HepG2 (cell line): ENCODE data around the gene ZBTB37. TPM values are rescaled to one million over a fixed set of nuclear protein-coding genes. Genes with fewer than 3 reads are reported as not detected.
A peak's percentile ranks its signal among the peaks of the same experiment; 100 is the strongest.

ENCODE experiments used
- ATF7-NPFF ChIP-seq: sonication (generic); formaldehyde crosslinking; IDR thresholded peaks from 2 replicates; pipeline ENCODE4 v1.8.1; 2023; ENCODE audit warnings: mild to moderate bottlenecking, low read depth, missing genetic modification reagents, moderate library complexity
- GATA4 ChIP-seq: sonication (generic); IDR thresholded peaks from 2 replicates; pipeline ENCODE4 v1.6.1; 2016; ENCODE audit warnings: antibody characterized with exemption, low read depth, borderline replicate concordance
- GZF1 ChIP-seq: sonication (generic); formaldehyde crosslinking; IDR thresholded peaks from 2 replicates; pipeline ENCODE4 v1.5.1; 2020; ENCODE audit warnings: mild to moderate bottlenecking, missing genetic modification reagents
- IRF1 ChIP-seq: sonication (generic); formaldehyde crosslinking; IDR thresholded peaks from 2 replicates; pipeline ENCODE4 v1.4.0; 2020; ENCODE audit warnings: low read depth, mild to moderate bottlenecking, missing genetic modification reagents
- IRF2 ChIP-seq: IDR thresholded peaks from 2 replicates; pipeline ENCODE4 v1.6.1; 2018; ENCODE audit warnings: missing genetic modification reagents, missing compliant biosample characterization
- LCORL ChIP-seq, 2 experiments: fragments of 450-650 bp in 1 of 2; sonication (generic) in 1 of 2; formaldehyde crosslinking in 1 of 2; IDR thresholded peaks; 2 replicates each; pipeline versions ENCODE4 v1.5.0 to v1.6.1; 2017 to 2020; ENCODE audit warnings: antibody characterized with exemption in 1 of 2, missing genetic modification reagents in 1 of 2
- MIXL1 ChIP-seq: IDR thresholded peaks from 2 replicates; pipeline ENCODE4 v1.6.1; 2016
- NFYC ChIP-seq: IDR thresholded peaks from 2 replicates; pipeline ENCODE4 v1.6.1; 2016; ENCODE audit warnings: missing genetic modification reagents, missing compliant biosample characterization
- NRL ChIP-seq: sonication (generic); formaldehyde crosslinking; IDR thresholded peaks from 2 replicates; pipeline ENCODE4 v1.5.0; 2020; ENCODE audit warnings: missing genetic modification reagents, mild to moderate bottlenecking, moderate library complexity, borderline replicate concordance
- SNRNP70 ChIP-seq: fragments of 200-400 bp; formaldehyde crosslinking; IDR thresholded peaks from 2 replicates; pipeline ENCODE4 v1.6.1; 2017; ENCODE audit warnings: mild to moderate bottlenecking, low read depth, low read length, moderate library complexity
- TAF15 ChIP-seq: fragments of 200-400 bp; formaldehyde crosslinking; IDR thresholded peaks from one replicate; pipeline ENCODE4 v1.6.1; 2018; ENCODE audit warnings: mild to moderate bottlenecking, low read depth, low read length; ENCODE audit not compliant: poor library complexity, severe bottlenecking
- TBX2 ChIP-seq: sonication (generic); formaldehyde crosslinking; IDR thresholded peaks from 2 replicates; pipeline ENCODE4 v1.5.0; 2020; ENCODE audit warnings: missing genetic modification reagents, mild to moderate bottlenecking, borderline replicate concordance
- U2AF2 ChIP-seq: fragments of 200-400 bp; formaldehyde crosslinking; IDR thresholded peaks from 2 replicates; pipeline ENCODE4 v1.6.1; 2017; ENCODE audit warnings: low read depth, mild to moderate bottlenecking, low read length
- XBP1 ChIP-seq: sonication (generic); formaldehyde crosslinking; IDR thresholded peaks from 2 replicates; pipeline ENCODE4 v1.5.0; 2020; ENCODE audit warnings: missing genetic modification reagents
- ZKSCAN1 ChIP-seq: fragments of 150-350 bp; IDR thresholded peaks from 2 replicates; pipeline ENCODE4 v1.6.1; 2014; ENCODE audit warnings: low read length
- ZNF326 ChIP-seq: sonication (generic); formaldehyde crosslinking; IDR thresholded peaks from 2 replicates; pipeline ENCODE4 v1.4.0; 2020; ENCODE audit warnings: missing genetic modification reagents, borderline replicate concordance
- ZNF556 ChIP-seq: sonication (generic); formaldehyde crosslinking; IDR thresholded peaks from 2 replicates; pipeline ENCODE4 v1.4.0; 2020; ENCODE audit warnings: mild to moderate bottlenecking, missing genetic modification reagents, borderline replicate concordance
- ZNF562 ChIP-seq: sonication (generic); formaldehyde crosslinking; IDR thresholded peaks from 2 replicates; pipeline ENCODE4 v1.8.0; 2022; ENCODE audit warnings: missing genetic modification reagents, borderline replicate concordance
- ZNF567 ChIP-seq: sonication (generic); formaldehyde crosslinking; IDR thresholded peaks from 2 replicates; pipeline ENCODE4 v1.8.1; 2023; ENCODE audit warnings: mild to moderate bottlenecking, missing genetic modification reagents, borderline replicate concordance
- ZNF605 ChIP-seq: sonication (generic); formaldehyde crosslinking; IDR thresholded peaks from 2 replicates; pipeline ENCODE4 v1.8.0; 2022; ENCODE audit warnings: mild to moderate bottlenecking, missing genetic modification reagents
- ZNF670 ChIP-seq: sonication (generic); formaldehyde crosslinking; IDR thresholded peaks from 2 replicates; pipeline ENCODE4 v1.8.0; 2022; ENCODE audit warnings: mild to moderate bottlenecking, missing genetic modification reagents, borderline replicate concordance
- ZNF775 ChIP-seq: sonication (generic); formaldehyde crosslinking; IDR thresholded peaks from 2 replicates; pipeline ENCODE4 v1.4.0; 2020; ENCODE audit warnings: missing genetic modification reagents, mild to moderate bottlenecking, moderate library complexity, borderline replicate concordance
- ZSCAN12 ChIP-seq: sonication (generic); formaldehyde crosslinking; IDR thresholded peaks from 2 replicates; pipeline ENCODE4 v1.9.0; 2021; ENCODE audit warnings: mild to moderate bottlenecking, missing genetic modification reagents
- polyA plus RNA-seq, 8 experiments: library from polyadenylated mRNA; depleted of rRNA in 3 of 8; stranded (reverse) in 7 of 8; unstranded in 1 of 8; fragments of >200 nt; fragmentation: Illumina TruSeq in 4 of 8; extraction: Trizol in 4 of 8; gene quantifications; 2 replicates each; pipeline versions ENCODE4 v1.2.1 to v1.2.3, GENCODE V29; 2011 to 2016; ENCODE audit warnings: low read depth in 4 of 8, missing spikeins in 1 of 8, mixed read lengths in 1 of 8; ENCODE audit not compliant: insufficient read depth in 1 of 8
- total RNA-seq, 5 experiments: library from RNA; depleted of rRNA; stranded (reverse); fragments of >200 nt; fragmentation: Illumina TruSeq; extraction: Trizol; gene quantifications; 2 replicates each; pipeline ENCODE4 v1.2.3, GENCODE V29; 2016; ENCODE audit warnings: low read depth in 1 of 5
- TF ChIP-seq, protein P1 (sequence below): sonication (generic); formaldehyde crosslinking; IDR thresholded peaks from 2 replicates; pipeline ENCODE4 v1.5.0; 2020; ENCODE audit warnings: mild to moderate bottlenecking, missing genetic modification reagents, moderate library complexity
- TF ChIP-seq, protein P2 (sequence below): IDR thresholded peaks from 2 replicates; pipeline ENCODE4 v1.6.1; 2016; ENCODE audit warnings: missing compliant biosample characterization, missing genetic modification reagents, borderline replicate concordance

The ZBTB37 gene
- total and polyA plus RNA-seq, 2 of the 13 experiments (the other 11 are each of a cell fraction or from before 2014, with no cell fraction given): 2.6 to 7.7 TPM

GRCh38 chr1:173867753-173868265, 371 bp upstream of the ZBTB37 start, which contains the start of gene GAS5 (continued):
- TF ChIP-seq ZNF556 (CRISPR knock-in tag): 0 out of 2 replicates have a peak, but pooled peaks have one; percentile 14
- peak; percentile 31; the same call in 1 of the 2 replicates for TF ChIP-seq ZNF775
- TF ChIP-seq XBP1 (CRISPR knock-in tag): no peak
- TF ChIP-seq ATF7-NPFF: peak; percentile 17; the same call in 1 of the 2 replicates
- TF ChIP-seq GATA4: peak; percentile 88
- TF ChIP-seq ZNF567 (CRISPR knock-in tag): no peak; the same call in 1 of the 2 replicates
- no peak for TF ChIP-seq SNRNP70
- TF ChIP-seq ZNF562 (CRISPR knock-in tag): no peak
- TF ChIP-seq GZF1 (CRISPR knock-in tag): no peak
- TF ChIP-seq ZNF326: no peak
- no peak; the same call in 1 of the 2 replicates for TF ChIP-seq NFYC (CRISPR knock-in tag)
- TF ChIP-seq ZNF605: peak; percentile 83; the same call in 1 of the 2 replicates
- TF ChIP-seq LCORL (IDR thresholded peaks at IDR 0.05): no peak
- no peak for TF ChIP-seq LCORL (CRISPR knock-in tag; IDR thresholded peaks at IDR 0.05)
- TF ChIP-seq, protein P1, sequence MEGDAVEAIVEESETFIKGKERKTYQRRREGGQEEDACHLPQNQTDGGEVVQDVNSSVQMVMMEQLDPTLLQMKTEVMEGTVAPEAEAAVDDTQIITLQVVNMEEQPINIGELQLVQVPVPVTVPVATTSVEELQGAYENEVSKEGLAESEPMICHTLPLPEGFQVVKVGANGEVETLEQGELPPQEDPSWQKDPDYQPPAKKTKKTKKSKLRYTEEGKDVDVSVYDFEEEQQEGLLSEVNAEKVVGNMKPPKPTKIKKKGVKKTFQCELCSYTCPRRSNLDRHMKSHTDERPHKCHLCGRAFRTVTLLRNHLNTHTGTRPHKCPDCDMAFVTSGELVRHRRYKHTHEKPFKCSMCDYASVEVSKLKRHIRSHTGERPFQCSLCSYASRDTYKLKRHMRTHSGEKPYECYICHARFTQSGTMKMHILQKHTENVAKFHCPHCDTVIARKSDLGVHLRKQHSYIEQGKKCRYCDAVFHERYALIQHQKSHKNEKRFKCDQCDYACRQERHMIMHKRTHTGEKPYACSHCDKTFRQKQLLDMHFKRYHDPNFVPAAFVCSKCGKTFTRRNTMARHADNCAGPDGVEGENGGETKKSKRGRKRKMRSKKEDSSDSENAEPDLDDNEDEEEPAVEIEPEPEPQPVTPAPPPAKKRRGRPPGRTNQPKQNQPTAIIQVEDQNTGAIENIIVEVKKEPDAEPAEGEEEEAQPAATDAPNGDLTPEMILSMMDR (CRISPR knock-in tag): no peak
- peak; percentile 37; the same call in 1 of the 2 replicates for TF ChIP-seq NRL (CRISPR knock-in tag)
- TF ChIP-seq U2AF2: no peak
- TF ChIP-seq TBX2 (CRISPR knock-in tag): peak; percentile 55; the same call in 1 of the 2 replicates
- 0 out of 2 replicates have a peak, but pooled peaks have one; percentile 45 for TF ChIP-seq IRF1 (CRISPR knock-in tag)
- no peak for TF ChIP-seq TAF15
- TF ChIP-seq ZNF670 (CRISPR knock-in tag): 0 out of 2 replicates have a peak, but pooled peaks have one; percentile 12
- TF ChIP-seq ZKSCAN1: 0 out of 2 replicates have a peak, but pooled peaks have one; percentile 34
- no peak for TF ChIP-seq IRF2 (CRISPR knock-in tag)
- 0 out of 2 replicates have a peak, but pooled peaks have one; percentile 4 for TF ChIP-seq MIXL1 (CRISPR knock-in tag)
- TF ChIP-seq, protein P2, sequence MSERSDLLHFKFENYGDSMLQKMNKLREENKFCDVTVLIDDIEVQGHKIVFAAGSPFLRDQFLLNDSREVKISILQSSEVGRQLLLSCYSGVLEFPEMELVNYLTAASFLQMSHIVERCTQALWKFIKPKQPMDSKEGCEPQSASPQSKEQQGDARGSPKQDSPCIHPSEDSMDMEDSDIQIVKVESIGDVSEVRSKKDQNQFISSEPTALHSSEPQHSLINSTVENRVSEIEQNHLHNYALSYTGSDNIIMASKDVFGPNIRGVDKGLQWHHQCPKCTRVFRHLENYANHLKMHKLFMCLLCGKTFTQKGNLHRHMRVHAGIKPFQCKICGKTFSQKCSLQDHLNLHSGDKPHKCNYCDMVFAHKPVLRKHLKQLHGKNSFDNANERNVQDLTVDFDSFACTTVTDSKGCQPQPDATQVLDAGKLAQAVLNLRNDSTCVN: peak; percentile 42; the same call in 1 of the 2 replicates
- TF ChIP-seq ZSCAN12 (CRISPR knock-in tag): peak; percentile 85; the same call in 1 of the 2 replicates
